Cerebellar nuclear complex (tissue), 1 donor: Measurements from ENCODE around the gene SPON1.
"Not testable (repeated sequence)": the region's sequence is repeated elsewhere in the genome, so short reads cannot be mapped to it uniquely, and the experiment has no call there.

Experiments
- DNase-seq, 2 experiments: peaks; one replicate each; lab custom pipeline; 2025; lab: John Stamatoyannopoulos, UW

The SPON1 gene

DNA sequence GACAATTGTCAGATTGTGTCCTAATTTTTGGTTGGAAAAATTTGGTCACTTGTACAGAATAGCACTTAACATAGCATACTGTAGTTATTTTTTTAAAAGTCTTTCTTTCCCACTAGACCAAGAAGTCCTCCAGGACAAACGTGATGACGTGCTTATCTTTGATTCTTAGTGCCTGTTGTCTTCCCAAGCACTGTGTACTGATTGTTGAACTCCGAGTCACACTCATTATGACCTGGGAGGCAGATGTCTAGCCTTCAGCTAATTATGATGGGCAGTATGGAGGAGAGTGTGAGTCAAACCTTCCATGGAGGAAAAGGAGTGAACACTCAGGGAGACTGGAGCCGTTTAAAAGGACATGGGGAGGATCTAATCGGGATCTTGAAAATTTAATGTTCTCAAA is 119.8 kb downstream of the SPON1 start:
- no peak for DNase-seq

DNA sequence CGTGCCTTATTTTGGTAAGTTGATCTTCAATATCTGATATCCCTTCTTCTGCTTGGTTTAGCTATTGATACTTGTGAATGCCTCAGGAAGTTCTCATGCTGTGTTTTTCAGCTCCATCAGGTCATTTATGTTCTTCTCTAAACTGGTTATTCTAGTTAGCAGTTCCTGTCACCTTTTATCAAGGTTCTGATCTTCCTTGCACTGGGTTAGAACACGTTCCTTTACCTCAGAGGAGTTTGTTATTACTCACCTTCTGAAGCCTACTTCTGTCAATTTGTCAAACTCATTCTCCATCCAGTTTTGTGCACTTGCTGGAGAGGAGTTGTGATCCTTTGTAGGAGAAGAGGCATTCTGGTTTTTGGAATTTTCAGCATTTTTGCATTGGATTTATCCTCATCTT is 126.3 kb downstream of the SPON1 start:
- DNase-seq: not testable (repeated sequence)

DNA sequence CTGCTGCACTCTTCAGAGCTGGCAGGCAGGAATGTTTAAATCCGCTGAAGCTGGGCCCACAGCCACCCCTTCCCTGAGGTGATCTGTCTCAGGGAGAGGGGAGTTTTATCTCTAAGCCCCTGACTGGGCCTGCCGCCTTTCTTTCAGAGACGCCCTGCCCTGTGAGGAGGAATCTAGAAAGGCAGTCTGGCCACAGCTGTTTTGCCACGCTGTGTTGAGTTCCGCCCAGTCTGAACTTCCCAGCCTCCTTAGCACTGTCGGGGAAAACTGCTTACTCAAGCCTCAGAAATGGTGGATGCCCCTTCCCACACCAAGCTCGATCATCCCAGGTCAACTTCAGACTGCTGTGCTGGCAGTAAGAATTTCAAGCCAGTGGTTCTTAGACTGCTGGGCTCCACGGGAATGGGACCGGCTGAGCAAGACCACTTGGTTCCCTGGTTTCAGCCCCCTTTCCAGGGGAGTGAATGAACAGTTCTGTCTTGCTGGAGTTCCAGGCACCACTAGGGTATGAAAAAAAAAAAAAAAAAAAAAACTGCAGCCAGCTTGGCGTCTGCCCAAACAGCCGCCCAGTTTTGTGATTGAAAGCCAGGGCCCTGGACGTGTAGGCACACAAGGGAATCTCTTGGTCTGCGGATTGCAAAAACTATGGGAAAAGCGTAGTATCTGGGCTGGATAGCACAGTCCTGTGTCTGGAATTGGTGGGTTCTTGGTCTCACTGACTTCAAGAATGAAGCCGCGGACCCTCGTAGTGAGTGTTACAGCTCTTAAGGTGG is 127.4 kb downstream of the SPON1 start:
- DNase-seq: no peak

DNA sequence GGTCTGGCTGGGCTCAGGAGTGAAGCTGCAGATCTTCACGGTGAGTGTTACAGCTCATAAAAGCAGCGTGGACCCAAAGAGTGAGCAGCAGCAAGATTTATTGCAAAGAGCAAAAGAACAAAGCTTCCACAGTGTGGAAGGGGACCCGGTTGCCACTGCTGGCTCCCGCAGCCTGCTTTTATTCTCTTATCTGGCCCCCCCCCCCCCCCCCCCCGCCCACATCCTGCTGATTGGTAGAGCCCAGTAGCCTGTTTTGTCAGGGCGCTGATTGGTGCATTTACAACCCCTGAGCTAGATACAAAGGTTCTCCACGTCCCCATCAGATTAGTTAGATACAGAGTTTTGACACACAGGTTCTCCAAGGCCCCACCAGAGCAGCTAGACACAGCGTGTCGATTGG is 128.1 kb downstream of the SPON1 start:
- not testable (repeated sequence) for DNase-seq

DNA sequence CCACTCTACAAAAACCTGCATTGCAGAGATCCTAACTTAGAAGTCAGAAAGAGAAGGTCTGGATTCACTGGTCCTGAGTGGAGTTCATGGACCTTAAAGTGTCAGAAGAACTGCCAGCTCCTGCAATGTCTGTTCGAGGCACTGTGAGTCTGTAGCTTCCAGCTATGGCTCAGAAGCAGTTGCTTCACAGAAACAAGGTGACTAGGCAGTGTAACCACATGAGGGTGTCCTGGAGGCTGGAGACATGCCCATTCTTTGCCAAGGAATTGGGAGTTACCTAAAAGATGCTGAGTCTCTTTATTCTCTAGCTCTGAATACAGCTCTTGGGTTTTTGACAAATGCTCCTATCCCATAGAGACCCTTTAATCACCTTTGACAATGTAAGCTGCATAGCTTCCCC is 130.5 kb downstream of the SPON1 start:
- DNase-seq: no peak

DNA sequence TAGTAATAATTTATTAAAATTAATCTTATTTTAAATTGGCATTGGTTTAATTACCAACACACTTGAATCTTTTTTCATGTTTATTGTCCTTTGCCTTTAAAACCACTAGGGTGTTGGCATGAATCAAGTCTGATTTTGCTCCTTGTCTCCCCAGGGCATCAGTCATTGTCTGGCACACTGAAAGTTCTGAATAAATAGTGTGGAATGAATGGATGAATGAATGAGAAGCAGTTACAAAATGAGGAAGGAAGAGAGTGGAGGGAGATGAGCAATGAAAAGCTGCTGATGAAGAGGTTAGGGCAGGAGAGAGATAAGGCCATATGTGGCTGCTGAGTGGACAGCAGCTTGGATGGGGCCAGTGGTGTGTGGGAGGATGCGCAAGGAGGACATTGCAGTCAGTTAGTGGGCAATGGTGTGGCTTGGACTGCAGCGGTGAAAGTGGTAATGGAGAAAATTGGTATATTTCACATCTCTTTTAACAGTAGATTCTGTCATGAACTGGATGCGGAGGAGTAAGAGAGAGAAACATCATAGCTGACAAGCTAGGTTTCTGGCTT is 132.0 kb downstream of the SPON1 start:
- DNase-seq: no peak

DNA sequence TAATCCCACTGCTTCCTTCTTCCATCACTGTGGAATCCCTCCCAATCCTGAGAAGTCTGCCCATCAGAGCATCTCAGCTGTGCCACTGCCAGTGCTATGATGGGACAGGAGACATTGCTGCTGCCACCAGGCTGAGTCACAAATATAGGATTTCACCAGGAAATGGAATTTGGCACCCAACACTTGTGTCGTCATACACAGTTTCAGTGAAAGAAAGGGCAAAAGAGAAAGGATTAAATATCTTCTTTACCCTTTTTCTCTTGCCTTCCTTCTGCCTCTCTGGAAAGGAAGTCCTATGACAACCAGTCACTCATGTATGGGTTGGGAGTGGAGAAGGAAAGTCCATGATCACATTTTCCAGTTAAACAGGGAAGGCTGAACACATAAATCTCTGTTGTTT is 133.4 kb downstream of the SPON1 start:
- no peak for DNase-seq

DNA sequence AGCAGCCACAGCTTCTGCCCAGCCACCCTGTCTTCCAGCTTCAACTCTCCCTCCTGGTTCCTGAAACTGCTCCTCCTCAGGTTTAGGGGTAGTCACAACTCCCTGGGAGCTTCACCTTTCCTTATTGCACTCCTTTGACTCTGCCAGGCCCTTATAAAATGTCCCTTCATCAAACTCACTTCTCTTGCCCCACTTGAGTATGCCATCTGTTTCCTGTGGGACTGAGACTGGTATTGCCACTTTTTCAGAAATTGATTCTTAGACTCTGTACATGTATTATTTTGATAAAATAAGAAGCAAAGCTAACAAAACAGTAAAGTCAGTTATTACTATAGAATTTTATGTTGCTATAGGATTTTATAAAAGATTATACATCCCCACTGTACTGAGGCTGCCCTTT is 134.1 kb downstream of the SPON1 start:
- DNase-seq: no peak

DNA sequence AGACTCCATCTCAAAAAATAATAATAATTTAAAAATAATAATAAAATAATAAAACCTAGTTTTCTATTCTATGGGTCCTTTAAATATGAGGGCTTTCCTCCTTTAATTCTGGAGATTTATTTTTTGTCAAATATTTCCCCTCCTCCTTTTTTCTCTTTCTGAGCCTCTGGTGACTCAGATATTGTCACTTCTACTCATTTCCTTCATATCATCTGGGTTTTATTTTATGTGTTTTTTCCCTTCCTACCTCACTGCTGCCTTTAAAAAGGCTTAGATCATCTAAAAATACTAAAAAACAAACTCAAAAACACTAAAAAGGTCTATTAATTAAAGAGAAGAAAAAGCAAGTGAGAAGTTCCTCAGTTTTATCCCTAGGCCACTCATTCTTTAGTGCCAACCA is 138.9 kb downstream of the SPON1 start:
- DNase-seq: no peak

DNA sequence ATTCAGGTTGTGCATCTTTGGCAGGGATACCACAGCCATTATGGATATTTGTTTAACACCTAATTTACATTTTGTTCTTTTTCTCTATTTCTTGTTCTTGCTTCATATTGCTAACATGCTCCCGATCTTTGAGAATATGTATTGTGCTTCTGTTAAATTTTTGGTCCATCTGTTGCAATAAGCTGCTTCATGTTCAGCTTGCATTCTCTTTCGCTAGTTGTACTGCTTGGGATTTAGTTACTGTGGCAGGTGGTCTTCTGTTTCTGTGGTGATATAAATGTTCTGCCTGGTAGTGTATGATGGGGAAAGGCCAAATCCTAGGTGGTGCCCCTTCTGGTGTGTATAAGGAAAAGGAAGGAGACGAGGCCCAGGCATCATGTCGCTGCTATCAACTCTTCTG is 140.2 kb downstream of the SPON1 start:
- DNase-seq: no peak

DNA sequence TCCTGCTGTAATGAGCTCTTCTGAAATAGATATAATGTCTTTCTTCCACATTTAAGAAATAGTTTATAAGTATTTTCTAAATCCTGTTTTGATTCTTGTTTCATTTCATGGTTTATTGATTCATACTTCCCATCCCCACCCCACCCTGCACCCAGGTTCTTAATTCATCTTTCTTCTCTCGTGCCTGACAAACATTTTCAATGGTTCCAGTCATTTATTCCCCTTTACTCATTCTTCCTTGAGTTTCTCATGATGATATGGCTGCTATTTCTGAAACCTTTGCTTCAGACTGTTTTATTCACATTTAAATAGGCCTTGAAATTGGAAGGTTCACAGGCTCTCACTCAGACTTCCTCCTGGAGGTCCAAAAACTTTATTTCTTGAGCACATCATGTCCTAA is 142.9 kb downstream of the SPON1 start:
- no peak for DNase-seq

DNA sequence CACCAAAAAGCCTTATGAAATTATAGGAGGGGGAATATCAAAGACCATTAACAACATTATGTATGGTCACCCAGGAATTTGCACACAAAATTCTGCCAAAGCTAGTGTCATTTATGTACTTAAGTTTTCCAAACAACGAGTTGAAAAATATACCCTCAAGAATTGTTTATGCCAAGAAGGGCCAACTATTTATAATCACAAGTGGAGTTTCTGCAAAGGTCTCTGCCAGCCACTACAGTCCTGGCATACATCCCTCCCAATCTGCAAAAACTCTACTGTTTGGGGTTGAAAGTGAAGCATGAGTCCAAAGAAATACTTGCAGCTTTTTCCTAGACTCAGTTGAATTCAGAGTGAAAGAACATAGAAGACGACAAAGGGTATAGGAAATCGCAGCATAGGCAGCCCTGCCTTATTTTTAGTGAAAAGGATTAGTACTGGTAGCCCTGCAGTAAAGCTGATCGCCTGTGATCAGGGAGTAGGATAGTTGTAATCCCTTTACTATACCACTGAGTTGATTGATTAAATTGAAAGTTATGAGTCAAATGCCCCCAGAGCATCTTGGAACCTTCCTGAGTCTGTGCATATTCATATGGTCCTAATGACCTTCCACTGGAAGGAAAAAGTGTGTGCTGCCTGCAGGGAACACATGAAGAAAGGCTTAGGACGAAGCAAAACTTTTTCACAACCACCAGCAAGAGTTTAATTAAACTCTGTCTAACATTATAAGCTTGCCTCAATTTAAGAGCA is 144.0 kb downstream of the SPON1 start:
- DNase-seq: no peak

DNA sequence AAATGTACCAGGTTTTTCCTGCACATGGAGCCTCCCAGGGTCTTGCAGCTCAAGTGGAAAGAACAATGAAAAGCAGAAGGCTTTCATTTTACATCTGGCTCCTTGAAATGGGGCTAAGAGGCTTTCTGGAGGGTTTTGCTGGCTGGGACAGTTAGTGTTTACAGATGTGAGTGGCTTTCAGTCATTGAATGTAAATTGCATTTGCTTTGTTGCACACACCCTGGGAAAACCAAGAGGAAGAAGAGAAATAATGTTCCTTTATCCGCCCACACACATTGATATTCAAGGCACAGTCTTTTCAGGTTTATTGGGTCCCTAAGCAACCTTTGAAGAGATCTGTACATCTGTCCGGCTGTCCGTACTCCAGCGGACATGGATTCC is 144.5 kb downstream of the SPON1 start:
- no peak for DNase-seq

DNA sequence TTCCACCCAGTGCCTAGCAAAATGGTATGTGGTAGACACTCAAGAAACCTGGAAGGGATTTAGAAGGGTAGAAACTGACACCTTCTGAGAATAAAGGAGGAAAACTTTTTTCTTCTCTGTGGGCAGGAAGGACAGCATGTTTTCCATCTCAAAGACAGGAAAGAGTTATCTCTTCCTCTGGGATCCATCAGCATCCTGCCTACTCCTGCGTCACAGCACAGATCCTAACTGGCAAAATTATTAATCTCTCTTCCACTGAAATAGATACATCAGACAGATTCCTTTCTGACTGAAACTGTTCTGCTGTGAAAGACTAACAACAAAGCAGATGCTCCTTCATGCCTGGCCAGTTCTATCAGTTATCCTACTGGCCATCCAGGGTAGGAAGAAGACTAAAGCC is 147.2 kb downstream of the SPON1 start:
- no peak for DNase-seq

DNA sequence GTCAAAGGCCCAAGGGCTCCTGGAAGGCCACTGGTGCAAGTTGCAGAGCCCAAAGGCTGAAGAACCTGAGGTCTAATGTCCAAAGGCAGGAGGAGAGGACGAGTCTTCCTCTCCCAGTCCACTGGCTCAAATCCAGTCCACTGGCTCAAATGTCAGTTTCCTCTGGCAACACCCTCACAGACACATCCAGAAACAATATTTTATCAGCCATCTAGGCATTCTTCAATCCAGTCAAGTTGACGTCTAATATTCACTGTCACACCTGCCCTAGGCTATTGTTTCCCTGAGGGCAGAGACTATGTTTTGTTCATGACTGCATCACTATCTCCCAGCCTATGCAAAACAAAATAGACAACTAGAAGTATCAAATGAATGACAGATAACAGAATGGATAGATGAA is 148.1 kb downstream of the SPON1 start:
- no peak for DNase-seq

DNA sequence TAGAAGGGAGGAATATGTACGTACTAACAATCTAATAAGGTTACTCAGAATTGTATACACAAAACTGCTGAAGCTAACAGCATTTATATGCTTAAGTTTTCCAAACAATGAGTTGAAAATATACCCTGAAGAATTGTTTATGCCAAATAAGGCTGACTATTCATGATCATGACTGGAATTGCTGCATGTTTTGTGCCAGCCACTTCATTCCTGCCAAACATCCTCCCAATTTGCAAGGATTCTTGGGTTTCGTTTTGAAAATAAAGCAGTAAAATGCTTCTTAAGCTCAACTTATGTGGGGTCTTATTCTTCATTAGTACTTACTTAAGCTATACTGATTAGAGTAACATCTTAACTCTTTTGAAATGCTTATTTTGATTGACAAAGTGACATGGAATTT is 149.0 kb downstream of the SPON1 start:
- DNase-seq: no peak

DNA sequence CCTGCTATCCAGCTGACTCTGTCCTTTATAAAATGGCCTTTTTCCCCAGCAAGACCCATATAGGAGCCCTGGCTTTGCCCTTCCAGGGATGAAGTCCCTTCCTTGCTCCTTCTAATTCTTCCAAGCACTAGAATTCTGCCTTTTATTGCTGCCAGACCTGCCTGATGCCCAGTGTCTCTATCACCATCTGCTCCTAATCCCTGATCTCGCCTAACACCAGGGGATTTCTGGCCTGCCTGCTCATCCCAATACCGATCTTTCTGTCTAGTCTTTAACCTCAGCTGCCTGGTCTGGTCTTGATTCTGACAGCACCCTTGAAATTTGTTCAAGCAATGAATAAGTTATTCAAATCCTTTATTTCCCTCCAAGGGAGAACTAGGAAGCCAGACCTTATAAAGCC is 150.2 kb downstream of the SPON1 start:
- DNase-seq: peak; percentile 14 to 69

DNA sequence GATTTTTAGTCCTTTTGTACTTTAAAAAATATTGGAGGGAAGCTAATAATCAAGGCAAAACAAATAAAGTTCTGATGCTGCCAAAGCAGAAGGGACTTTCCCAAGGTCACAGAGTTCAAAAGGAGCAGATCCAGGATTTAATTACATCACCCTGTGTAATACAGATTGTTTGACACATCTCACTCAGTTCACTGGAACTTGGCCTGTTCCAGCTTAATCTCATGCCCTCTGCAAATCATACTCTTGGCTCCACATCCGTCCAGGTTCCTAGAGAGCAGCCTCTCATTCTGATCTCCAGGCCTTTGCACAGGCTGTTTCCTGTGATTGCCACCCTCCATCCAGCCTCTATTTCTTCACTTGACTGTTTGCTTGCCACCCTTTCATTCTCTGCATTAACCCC is 151.7 kb downstream of the SPON1 start:
- DNase-seq: no peak

DNA sequence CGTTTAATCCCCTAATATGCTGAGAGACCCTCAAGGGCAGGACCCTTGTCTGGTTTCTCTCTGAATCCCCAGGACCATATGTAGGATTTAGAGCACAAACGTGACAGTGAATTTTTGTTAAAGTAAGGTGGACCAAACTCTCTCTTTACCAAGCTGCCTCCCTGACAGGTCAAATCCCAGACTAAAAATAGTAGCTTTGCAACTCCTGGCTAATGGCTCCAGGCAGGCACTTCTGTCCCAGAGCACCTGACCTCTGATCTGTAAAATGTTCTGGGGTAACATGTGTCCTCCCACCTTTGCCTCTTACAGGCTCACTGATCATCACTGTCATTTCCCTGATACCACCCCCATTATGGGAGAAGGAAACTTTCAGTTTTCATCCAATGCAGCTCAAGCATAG is 152.3 kb downstream of the SPON1 start:
- no peak for DNase-seq

DNA sequence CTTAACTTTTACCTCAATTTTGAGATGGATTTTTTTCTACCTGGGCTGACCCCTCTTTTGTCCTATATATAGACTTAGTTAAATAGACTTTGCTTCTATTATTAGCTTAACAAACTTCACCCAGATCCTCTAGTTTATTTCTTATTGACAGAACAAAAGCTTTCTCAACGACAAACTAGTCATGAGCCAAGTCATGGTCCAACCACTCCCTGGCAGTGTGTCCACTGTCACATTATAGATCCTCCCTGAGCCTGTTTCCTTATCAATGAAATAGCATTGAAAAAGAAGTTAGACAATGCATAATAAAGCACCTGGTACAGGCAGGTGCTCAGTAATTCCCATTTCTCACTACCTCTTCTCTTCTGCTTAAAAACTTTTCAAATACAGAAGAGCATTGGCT is 155.1 kb downstream of the SPON1 start:
- no peak for DNase-seq

DNA sequence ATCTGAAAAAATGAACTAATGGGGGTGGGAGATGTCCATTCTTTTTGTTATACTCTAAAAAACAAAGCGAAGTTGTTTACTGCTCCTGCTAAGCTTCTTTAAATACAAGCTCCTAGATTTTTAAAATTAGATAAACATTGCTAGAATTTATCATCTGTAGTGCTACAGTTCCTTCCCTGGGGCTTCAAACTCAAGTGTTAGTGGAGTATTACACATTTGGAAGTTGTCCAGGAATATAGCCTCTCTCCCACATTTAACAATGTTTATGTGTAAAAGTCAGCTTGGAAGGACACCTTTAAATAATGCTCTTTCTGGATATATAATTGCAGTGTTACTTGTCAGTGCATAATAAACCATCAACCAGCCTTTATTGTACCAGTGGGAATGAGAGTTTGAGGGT is 155.5 kb downstream of the SPON1 start:
- no peak for DNase-seq

DNA sequence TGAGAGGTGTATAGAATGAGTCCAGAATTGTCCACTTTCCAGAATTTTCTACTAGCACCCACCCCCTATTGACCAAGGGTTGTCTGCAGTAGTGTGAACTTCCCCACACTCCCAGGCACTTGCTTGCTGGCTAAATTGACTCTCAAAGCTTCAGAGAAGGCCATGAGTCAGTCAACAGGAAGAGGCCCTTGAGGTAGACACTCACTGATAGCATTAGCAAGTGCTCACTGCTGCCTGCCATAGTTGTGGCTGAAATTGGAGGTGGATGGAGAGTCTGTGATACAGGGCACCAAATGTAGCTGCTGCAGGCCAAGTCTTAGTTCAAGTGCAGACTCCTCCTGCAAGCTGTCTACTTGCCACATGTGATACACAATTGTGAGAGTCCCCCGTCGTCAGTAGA is 156.8 kb downstream of the SPON1 start:
- no peak for DNase-seq

DNA sequence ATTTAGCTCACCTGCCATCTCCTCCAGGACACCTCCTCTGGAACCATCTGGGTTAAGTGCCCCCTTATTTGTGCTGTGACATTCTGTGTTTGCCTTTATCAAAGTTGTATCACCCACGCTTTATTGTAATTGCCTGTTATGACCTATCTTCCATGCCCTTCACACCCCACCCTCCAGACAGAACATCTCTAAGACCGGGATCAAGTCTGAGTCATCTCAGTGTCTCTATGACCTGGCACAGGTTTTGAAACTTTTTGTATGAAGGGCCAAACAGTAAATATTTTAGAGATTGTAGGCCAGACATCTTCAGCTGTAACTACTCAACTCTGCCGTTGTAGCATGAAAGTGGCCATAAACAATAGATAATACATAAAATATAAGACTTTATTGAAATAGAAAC is 161.8 kb downstream of the SPON1 start:
- no peak for DNase-seq
